ENCODE measurements around the gene RHOT1. TPM values are rescaled to one million over a fixed set of nuclear protein-coding genes. Genes with fewer than 3 reads are reported as not detected.

The RHOT1 gene
- total RNA-seq, 1 experiment from 2014 or later, result 24.4 TPM

DNA sequence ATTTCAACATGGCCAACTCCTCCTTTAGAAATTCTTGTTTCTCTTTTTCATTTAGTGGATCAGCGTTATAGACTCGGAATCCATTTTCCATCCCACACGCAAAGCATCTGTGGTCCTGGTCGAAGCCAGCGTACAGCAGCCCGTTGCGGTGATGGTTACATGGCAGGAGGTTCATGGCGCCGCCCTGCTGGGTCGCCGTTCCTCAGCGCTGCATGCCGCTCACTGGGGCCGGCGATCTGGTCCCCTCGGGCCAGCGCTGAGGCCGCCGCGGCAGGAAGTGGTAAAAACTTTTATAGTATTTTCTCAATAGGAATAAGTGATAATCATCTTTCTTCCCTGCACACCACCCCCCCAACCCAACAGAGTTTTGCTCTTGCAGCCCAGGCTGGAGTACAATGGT, 29.9 kb upstream of the RHOT1 start:
- Mint-ChIP-seq H3K4me3 (no peak overlapping the region), H3K4me1 (peaks cover 29 to 30% of the 10 kb centered on the region in 2 experiments), H3K27ac (no peak overlapping the region), H3K36me3 (ENCODE audit: insufficient read depth in 1 of 3, low read depth in 3 of 3) (no peaks in the 10 kb centered on the region), H3K9me3 (no peaks in the 10 kb centered on the region), H3K27me3 (ENCODE audit: low read depth) (no peaks in the 10 kb centered on the region)
- no peak overlapping the region for H4K8ac ChIP-seq (replicated peaks; ENCODE audit: insufficient read length, low read depth, low read length)
- no peak for DNase-seq
- no peak overlapping the region for H3K56ac ChIP-seq (ENCODE audit: insufficient read length, low read depth, low read length)
- no peaks in the 10 kb centered on the region for H3K23me2 ChIP-seq (ENCODE audit: insufficient read length, low read depth, low read length, poor library complexity, severe bottlenecking)
- no peak overlapping the region for H2AFZ ChIP-seq (ENCODE audit: low read length)
- H3K4me2 ChIP-seq (ENCODE audit: insufficient read depth, insufficient read length, low read length), result no peak overlapping the region
- H2BK20ac ChIP-seq (ENCODE audit: low read depth, low read length, poor library complexity, severe bottlenecking), result no peak overlapping the region
- H4K20me1 ChIP-seq (ENCODE audit: control insufficient read depth, insufficient read depth, insufficient read length), result no peaks in the 10 kb centered on the region
- H3K4me1 ChIP-seq (ENCODE audit: insufficient read depth, low read length), result peaks cover 3% of the 10 kb centered on the region; the same call in 1 of the 2 replicates
- H3K9ac ChIP-seq (ENCODE audit: extremely low read depth, insufficient read length, low read length), result no peak overlapping the region
- H3K9me3 ChIP-seq (ENCODE audit: control insufficient read depth, low read depth, low read length), result no peaks in the 10 kb centered on the region
- H3K79me1 ChIP-seq (ENCODE audit: insufficient read depth, low read depth, low read length, poor library complexity, severe bottlenecking), result no peaks in the 10 kb centered on the region
- no peak overlapping the region for H3T11ph ChIP-seq (ENCODE audit: low read length)
- no peak overlapping the region for H2BK12ac ChIP-seq (ENCODE audit: insufficient read length, low read depth, low read length)
- H3K27ac ChIP-seq (ENCODE audit: insufficient read length, low read depth, low read length), result no peak overlapping the region
- no peak overlapping the region for H3K23ac ChIP-seq (ENCODE audit: insufficient read length, low read depth, low read length)
- no peak overlapping the region for H3K14ac ChIP-seq (ENCODE audit: insufficient read depth, low read length)
- no peak overlapping the region for H3K4ac ChIP-seq (ENCODE audit: low read depth, low read length)
- no peak overlapping the region for H2AK5ac ChIP-seq (ENCODE audit: insufficient read length, low read length)
- no peak overlapping the region for H4K91ac ChIP-seq (ENCODE audit: insufficient read length, low read depth, low read length)
- TF ChIP-seq, protein P1, sequence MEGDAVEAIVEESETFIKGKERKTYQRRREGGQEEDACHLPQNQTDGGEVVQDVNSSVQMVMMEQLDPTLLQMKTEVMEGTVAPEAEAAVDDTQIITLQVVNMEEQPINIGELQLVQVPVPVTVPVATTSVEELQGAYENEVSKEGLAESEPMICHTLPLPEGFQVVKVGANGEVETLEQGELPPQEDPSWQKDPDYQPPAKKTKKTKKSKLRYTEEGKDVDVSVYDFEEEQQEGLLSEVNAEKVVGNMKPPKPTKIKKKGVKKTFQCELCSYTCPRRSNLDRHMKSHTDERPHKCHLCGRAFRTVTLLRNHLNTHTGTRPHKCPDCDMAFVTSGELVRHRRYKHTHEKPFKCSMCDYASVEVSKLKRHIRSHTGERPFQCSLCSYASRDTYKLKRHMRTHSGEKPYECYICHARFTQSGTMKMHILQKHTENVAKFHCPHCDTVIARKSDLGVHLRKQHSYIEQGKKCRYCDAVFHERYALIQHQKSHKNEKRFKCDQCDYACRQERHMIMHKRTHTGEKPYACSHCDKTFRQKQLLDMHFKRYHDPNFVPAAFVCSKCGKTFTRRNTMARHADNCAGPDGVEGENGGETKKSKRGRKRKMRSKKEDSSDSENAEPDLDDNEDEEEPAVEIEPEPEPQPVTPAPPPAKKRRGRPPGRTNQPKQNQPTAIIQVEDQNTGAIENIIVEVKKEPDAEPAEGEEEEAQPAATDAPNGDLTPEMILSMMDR (conservative IDR thresholded peaks at IDR 0.05), result peak; percentile 35; the same call in 2 of the 3 replicates
- no peak overlapping the region for H2BK15ac ChIP-seq (ENCODE audit: low read depth, low read length)
- no peak overlapping the region for H4K5ac ChIP-seq (ENCODE audit: insufficient read length, low read depth, low read length)
- H3K79me2 ChIP-seq (ENCODE audit: insufficient read depth, low read length), result no peaks in the 10 kb centered on the region
- H2BK120ac ChIP-seq (ENCODE audit: low read depth, low read length, poor library complexity, severe bottlenecking), result no peak overlapping the region
- no CpG with 5 or more reads among the region's 20 CpGs for WGBS (ENCODE audit: extremely low coverage, insufficient read length, low lambda C conversion rate)
- no peaks in the 10 kb centered on the region for H3K27me3 ChIP-seq (ENCODE audit: insufficient read depth, low read length)
- H3K18ac ChIP-seq (ENCODE audit: insufficient read length, low read depth, low read length), result no peak overlapping the region
- no peak overlapping the region for H2BK5ac ChIP-seq (ENCODE audit: insufficient read length, low read length)

Data from H9 (cell line).